DMS114 treated with DMSO at 0.1 percent for 48 hours (cell line): ENCODE measurements around the gene PDE4D.

ENCODE experiments used
- DNase-seq: peaks from one replicate; lab custom pipeline; 2025; ENCODE audit not compliant: unreplicated experiment; lab: John Stamatoyannopoulos, UW

Gene PDE4D

DNA sequence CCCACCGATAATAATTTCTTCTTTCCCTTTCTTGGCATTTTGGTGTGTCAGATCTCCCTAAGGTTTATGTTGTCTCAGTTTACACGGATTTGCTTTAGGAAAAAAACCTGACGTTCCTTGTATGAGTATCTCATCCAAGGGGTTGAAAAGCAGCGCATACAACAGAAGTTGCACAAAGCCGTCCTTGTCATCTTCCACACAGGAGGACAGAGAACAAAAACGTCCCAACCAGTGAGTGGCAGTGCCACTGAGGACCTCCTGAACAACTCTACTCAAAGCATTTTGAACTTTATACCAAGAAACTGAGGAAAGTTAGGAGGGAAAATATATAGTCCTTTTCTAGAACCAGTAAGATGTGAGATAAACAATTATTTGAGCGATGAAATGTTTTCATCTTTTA is 547.0 kb downstream of the PDE4D start:
- DNase-seq, result no peak

DNA sequence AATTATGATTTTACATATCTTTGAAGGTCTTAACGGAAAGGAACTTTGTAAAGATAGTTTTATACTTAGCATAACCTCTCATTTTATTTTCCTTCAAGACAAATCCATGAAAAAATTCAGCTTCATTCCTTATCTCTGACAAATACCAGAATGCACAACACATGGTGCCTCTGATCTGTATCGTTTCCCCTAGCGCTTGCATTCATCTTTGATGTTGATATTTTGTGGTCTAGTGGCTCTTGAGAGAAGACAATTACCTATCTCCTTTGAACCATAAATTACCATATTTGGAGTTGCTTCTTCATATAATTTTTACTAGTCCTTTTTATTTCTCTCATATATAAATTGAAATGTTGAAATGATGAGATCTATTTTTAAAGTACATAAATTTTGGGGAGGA is 551.3 kb downstream of the PDE4D start:
- no peak for DNase-seq

- DNase-seq, result no peak
Measured at GRCh38 chr5:59341760-59342159, 551.8 kb downstream of the PDE4D start.

DNA sequence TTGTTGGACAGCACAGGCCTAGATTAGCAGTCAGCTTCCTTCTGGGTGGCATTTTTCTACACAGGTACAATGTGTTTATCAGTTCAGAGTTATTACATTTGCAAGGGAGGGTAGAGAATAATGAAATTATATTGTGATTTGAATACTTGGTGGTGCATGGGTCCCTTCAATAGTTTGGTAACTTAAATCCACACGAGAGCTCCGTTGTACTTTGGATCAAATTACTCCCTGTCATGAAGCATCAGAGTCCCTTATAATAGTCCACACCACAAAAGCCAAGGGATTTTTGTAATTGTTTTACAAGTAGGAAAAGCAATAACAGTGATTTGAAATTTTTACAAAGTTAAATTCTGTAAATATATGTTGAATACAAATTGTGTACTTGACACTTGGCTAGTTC is 552.4 kb downstream of the PDE4D start:
- DNase-seq, result no peak

- no peak for DNase-seq
Measured at GRCh38 chr5:59340637-59341036, 552.9 kb downstream of the PDE4D start.

DNA sequence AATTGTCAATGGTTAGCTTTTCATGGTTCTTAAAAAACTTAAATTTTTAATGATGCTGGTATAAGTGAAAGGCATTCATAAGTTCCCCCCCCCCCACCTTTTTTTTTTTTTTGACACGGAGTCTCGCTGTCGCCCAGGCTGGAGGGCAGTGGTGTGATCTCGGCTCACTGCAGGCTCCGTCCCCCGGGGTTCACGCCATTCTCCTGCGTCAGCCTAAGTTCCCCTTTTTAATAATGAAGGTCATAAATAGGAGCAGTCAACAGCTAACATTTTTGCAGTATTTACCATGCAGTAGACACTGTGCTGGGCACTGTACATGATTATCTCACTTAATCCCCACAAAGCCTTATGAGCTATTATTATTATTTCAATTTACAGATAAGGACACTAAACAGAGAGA is 556.3 kb downstream of the PDE4D start:
- no peak for DNase-seq

- DNase-seq, result no peak
Measured at GRCh38 chr5:59335544-59335943, 558.0 kb downstream of the PDE4D start.

DNA sequence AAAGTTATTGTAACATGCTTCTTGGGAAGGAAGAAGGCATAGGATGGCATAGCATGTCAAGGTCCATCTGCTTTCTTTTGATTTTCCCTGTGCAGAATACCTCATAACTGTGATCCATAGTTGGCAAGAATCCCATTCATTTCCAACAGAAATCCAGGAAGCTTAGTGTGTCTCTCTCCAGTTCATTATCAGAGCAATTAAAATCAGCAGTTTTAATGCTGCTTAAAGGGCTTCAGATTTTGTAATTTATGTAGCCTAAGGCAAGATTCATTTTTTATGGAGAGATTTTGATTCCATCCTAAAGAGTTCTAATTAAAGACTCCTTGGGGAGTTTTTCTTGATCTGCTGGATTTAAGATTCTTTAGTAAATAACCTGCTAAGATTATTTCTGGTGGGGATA is 560.1 kb downstream of the PDE4D start:
- no peak for DNase-seq

DNA sequence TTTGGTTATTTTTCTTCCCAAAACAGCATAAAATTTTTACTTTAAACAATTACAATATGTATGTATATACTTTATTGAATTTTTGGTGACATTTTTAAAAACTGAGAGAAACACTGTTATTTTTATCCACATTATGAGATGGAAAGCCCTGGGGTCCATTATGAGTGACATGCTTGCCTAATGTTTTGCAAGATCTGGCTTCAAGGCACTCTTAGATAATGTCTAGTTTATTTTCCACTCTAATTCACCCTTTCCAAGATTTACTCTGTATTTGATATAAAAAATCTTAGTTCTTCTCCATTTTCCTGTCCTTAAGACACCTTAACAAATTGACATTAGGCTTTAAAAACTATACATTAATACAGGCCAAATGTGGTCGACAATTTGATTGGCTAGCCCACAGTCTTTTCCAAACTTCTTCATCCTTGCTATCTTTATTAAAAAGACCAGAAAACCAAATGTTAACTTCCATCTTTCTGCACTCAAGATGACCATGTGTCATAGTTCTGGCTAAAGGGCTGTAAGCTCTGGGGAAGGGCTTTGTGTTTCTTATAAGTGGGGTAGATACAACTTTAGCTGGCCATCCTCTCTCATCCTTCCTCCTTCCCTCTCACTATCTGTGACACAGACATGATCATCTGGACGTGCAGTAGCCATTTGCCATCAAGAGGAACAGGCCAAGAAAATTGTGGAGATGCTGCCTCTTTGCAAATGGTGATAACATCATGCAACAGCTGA is 561.1 kb downstream of the PDE4D start:
- DNase-seq, result no peak

DNA sequence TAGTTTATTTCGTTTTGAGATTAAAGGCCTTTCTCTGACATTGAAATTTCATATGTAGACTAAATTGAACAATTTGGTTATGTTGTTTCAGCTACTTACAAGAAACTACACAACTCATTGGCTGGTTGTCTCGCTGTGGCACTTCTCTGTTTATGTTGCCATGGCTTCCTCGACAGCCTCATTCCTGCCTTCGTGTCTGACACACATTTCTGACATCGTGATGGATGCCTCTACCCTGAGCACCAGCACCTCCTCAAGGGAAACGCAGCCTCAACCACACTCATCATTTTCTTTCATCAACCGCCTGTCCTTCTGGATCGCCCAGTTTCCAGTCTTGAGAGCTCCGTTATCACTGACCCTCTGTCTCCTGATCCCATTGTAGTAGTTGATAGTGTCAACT is 562.8 kb downstream of the PDE4D start:
- no peak for DNase-seq

- no peak for DNase-seq
Measured at GRCh38 chr5:59328709-59329296, 564.7 kb downstream of the PDE4D start.

DNA sequence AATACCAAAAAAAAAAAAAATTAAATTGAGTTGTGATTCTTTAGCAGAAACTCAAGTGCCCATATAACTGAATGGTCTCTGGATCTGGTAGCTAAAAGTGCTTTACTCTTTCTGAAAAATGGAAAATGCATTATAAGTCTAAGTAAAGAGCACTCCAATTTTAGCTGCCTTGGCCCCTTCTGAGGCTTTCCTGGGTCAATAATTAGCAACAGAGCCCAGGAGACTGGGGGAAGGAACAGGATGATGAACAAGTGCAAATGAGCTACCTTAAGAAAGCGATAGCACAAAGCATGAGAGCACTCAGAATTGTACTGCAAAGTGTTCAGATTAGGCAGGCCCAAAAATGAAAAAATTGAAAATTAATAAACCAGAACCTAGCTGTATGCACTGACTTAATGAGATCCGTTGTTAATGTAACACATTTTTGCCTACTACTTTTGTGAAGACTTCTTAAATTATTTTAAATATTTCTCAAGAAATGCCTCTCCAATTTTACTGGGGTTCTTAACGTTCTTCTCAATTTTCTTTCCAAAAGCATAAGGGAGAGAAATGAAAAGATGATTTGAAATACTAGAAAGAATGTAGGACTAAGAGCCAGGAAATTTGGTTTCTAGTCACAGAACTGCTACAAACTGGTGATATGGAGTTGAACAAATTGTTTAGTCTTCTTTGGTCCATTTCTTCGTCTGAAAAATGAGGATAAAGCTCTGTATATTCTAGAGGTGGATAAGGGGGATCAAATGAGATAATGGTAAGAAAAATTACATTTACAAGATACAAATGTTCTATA is 566.1 kb downstream of the PDE4D start:
- no peak for DNase-seq

GRCh38 chr5:59326596-59326995 is 566.9 kb downstream of the PDE4D start:
- no peak for DNase-seq

DNA sequence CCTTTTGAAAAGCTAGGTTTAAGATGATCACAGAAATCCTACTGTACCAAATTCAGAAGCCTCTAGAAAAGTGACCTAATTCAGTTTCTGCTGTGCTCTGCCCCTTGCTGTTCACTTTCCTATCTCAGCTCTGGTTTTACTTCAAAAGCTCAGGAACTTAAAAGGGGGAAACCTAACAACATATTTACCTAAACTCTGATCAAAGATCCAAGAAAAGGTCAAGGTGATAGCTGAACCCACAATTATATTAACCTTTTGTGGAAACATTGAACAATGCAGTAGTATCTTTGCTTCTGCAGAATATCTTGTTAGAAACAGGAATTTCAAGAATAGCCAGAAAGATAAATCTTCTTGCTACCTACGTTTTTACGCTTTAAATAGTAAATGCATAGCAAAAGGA is 568.5 kb downstream of the PDE4D start:
- no peak for DNase-seq

GRCh38 chr5:59322894-59323293 is 570.6 kb downstream of the PDE4D start:
- DNase-seq, result no peak

DNA sequence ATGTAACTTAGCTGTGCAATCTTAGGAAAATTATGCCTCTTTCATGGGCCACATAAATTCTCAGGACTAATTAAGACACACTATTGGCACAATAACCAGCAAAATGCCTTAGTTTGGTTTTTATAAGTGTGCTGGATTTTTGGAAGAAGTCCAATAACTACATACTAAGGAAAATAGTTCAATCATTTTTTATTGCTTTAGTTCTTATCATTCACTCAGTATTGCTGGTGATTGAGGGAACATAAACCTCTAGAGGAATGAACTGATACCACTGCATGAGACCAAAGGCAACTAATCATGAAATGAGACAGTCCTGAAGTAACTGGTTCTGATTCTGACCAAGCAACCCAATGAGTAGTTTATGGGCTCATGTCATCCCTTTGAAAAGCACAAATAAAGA is 571.5 kb downstream of the PDE4D start:
- DNase-seq, result no peak

- DNase-seq, result no peak
Measured at GRCh38 chr5:59321642-59322041, 571.9 kb downstream of the PDE4D start.

DNA sequence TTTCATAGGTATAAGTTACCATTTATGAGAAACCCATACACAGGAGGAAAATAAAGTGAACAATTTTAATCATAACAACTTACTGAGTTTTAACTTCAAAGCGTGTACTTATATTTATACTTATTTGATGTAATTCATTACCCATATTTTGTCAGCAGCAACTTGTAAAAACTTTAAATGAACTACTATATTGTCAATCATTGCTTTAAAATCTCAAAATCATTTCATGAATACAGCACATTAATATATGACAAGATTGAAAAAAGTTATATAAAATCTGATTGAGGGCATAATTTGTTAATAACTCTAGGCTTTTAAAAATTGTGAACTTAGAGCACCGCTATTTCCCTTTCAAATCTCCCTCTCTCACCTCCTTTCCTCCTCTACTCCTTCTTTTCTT is 573.1 kb downstream of the PDE4D start:
- no peak for DNase-seq

GRCh38 chr5:59319250-59319649 is 574.3 kb downstream of the PDE4D start:
- DNase-seq, result no peak

GRCh38 chr5:59317774-59318205 is 575.7 kb downstream of the PDE4D start:
- DNase-seq, result no peak

DNA sequence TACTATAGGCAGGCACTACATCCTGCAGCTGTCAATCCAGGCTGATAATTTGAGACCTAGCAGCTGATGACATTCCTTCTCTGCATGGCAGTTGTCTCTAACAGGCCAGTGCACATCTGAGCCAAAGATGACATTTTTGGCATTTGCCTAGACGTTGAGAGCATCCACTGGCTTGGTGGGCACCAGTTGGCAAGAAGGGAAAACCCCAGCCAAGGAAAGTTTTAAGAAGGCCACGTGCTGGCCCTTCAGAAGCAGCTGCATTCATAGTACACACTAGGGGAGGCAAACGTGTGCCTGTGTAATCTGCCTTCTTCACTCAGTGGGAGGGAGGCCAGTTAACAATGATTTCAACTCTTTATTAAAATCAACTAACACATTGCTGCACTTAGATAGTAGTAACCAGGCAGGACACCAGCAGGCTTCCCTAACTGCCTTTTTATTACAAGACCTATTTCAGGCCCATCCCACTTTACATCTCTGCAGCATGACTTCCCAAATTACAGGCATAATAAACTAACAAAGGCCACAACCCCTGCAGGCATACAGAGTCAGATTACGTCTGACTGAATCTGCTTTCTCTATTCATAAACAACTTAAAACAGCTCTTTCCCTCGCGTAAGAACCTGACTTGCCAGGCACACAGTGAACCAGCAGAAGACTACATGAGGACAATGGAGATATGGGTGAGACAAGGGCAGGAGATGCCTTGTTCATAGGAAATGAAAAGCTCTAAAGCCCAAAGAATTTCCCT is 576.3 kb downstream of the PDE4D start:
- DNase-seq, result no peak
